OCI-LY7 (cell line): Measurements from ENCODE around the gene PASD1. TPM values are rescaled to one million over a fixed set of nuclear protein-coding genes. Genes with fewer than 3 reads are reported as not detected.

Source experiments
- BruUV-seq: library from RNA; stranded (reverse); fragments of 400-500 nt; replicated peaks from 2 replicates; lab custom pipeline; 2021; lab: Mats Ljungman, UMichigan
- CTCF ChIA-PET: fragments of 300-600 bp; sonication (Branson Sonifier 250); formaldehyde crosslinking; loops from one replicate; lab custom pipeline; 2022; ENCODE audit warnings: antibody characterized with exemption; ENCODE audit not compliant: unreplicated experiment; lab: Charles Lee
- POLR2A ChIA-PET: fragments of 300-600 bp; sonication (Branson Sonifier 250); formaldehyde crosslinking; loops from one replicate; lab custom pipeline; 2022; ENCODE audit warnings: antibody characterized with exemption; lab: Charles Lee
- DNase-seq: peaks from one replicate; pipeline ENCODE4 v3.0.0-alpha.2; 2015; ENCODE audit warnings: low spot score
- H2AFZ ChIP-seq: fragments of 200-600 bp; sonication (generic), shearing (Covaris generic); 2 replicates; pipeline ENCODE4 v1.6.1; 2014; ENCODE audit warnings: mild to moderate bottlenecking, antibody characterized with exemption, low read length, moderate library complexity
- H3K27ac ChIP-seq: fragments of 200-600 bp; sonication (generic); 2 replicates; pipeline ENCODE4 v1.5.1; 2014; ENCODE audit warnings: mixed run types, low read depth, mild to moderate bottlenecking, moderate library complexity, low read length, inconsistent platforms; ENCODE audit not compliant: poor library complexity, severe bottlenecking
- H3K36me3 ChIP-seq: fragments of 200-600 bp; sonication (generic); 2 replicates; pipeline ENCODE4 v1.6.1; 2014; ENCODE audit warnings: mild to moderate bottlenecking, antibody characterized with exemption, low read length, moderate library complexity, mixed read lengths; ENCODE audit not compliant: insufficient read depth
- H3K4me1 ChIP-seq: fragments of 200-600 bp; sonication (generic); 2 replicates; pipeline ENCODE4 v1.5.1; 2014; ENCODE audit warnings: mild to moderate bottlenecking, low read length; ENCODE audit not compliant: insufficient read depth, poor library complexity, severe bottlenecking
- H3K4me2 ChIP-seq: fragments of 200-600 bp; sonication (generic); 2 replicates; pipeline ENCODE4 v1.6.1; 2014; ENCODE audit warnings: mild to moderate bottlenecking, low read length
- H3K4me3 ChIP-seq: fragments of 200-600 bp; sonication (generic); 2 replicates; pipeline ENCODE4 v1.5.1; 2014; ENCODE audit warnings: mild to moderate bottlenecking, low read depth, low read length; ENCODE audit not compliant: poor library complexity, severe bottlenecking
- H3K79me2 ChIP-seq: fragments of 200-600 bp; sonication (generic); 2 replicates; pipeline ENCODE4 v1.6.1; 2016; ENCODE audit warnings: low read depth, mild to moderate bottlenecking, low read length, moderate library complexity, mixed read lengths; ENCODE audit not compliant: insufficient read depth
- H3K9me2 ChIP-seq: fragments of 200-600 bp; sonication (generic); 2 replicates; pipeline ENCODE4 v1.6.1; 2016; ENCODE audit warnings: mild to moderate bottlenecking, low read length, mixed read lengths; ENCODE audit not compliant: insufficient read depth
- H3K9me3 ChIP-seq: fragments of 200-600 bp; sonication (generic); 2 replicates; pipeline ENCODE4 v1.6.1; 2014; ENCODE audit warnings: mild to moderate bottlenecking, mixed run types, low read length, mixed read lengths
- H4K20me1 ChIP-seq: fragments of 200-600 bp; sonication (generic); 2 replicates; pipeline ENCODE4 v1.6.1; 2014; ENCODE audit warnings: mild to moderate bottlenecking, antibody characterized with exemption, low read length, moderate library complexity, mixed read lengths; ENCODE audit not compliant: insufficient read depth
- EZH2phosphoT487 ChIP-seq: fragments of 200-600 bp; sonication (generic); IDR thresholded peaks from 2 replicates; pipeline ENCODE4 v1.6.1; 2018; ENCODE audit warnings: low read depth, borderline replicate concordance, mild to moderate bottlenecking, mixed run types, antibody characterized with exemption, low read length, moderate library complexity, mixed read lengths
- intact Hi-C: fragments of 100-400 bp; cut with micrococcal nuclease; formaldehyde crosslinking; loops from one replicate; pipeline ENCODE4 v1.10.0; 2022; ENCODE audit not compliant: unreplicated experiment
- total RNA-seq, 2 experiments: library from RNA; depleted of rRNA in 1 of 2; stranded (reverse); fragments of >200 nt in 1 of 2; shearing (Covaris generic) in 1 of 2; gene quantifications; 2 replicates each; pipeline ENCODE4 v1.2.3, GENCODE V29; 2014 to 2022
- TF ChIP-seq, protein P1 (sequence below): fragments of 200-600 bp; sonication (generic); conservative IDR thresholded peaks from 2 replicates; pipeline ENCODE4 v1.5.1; 2014; ENCODE audit warnings: mild to moderate bottlenecking, antibody characterized with exemption, low read length, moderate library complexity, mixed read lengths

The PASD1 gene
- total RNA-seq, 2 experiments from 2014 or later = not detected

- no peak within 1 kb of the TSS for H3K4me2 ChIP-seq
Observed at GRCh38 chrX:151715752-151716151, 152.3 kb downstream of the PASD1 start, which contains the start of gene FATE1. FATE1 (plus strand) TSS chrX:151716035; CDS start chrX:151716120, 85 bp downstream.

GRCh38 chrX:151722241-151722846 lies 158.9 kb downstream of the PASD1 start:
- CTCF ChIA-PET = no interaction called here
- no TSS peak for BruUV-seq
- DNase-seq = peak; percentile 10

More at GRCh38 chrX:151715752-151716151, 152.3 kb downstream of the PASD1 start, which contains the start of gene FATE1:
- ChIA-PET POLR2A (no interaction called here), CTCF (no interaction called here)
- intact Hi-C loops = no loop called here
- no peak for TF ChIP-seq EZH2phosphoT487
- TF ChIP-seq, protein P1, sequence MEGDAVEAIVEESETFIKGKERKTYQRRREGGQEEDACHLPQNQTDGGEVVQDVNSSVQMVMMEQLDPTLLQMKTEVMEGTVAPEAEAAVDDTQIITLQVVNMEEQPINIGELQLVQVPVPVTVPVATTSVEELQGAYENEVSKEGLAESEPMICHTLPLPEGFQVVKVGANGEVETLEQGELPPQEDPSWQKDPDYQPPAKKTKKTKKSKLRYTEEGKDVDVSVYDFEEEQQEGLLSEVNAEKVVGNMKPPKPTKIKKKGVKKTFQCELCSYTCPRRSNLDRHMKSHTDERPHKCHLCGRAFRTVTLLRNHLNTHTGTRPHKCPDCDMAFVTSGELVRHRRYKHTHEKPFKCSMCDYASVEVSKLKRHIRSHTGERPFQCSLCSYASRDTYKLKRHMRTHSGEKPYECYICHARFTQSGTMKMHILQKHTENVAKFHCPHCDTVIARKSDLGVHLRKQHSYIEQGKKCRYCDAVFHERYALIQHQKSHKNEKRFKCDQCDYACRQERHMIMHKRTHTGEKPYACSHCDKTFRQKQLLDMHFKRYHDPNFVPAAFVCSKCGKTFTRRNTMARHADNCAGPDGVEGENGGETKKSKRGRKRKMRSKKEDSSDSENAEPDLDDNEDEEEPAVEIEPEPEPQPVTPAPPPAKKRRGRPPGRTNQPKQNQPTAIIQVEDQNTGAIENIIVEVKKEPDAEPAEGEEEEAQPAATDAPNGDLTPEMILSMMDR = no peak
- Histone ChIP-seq H2AFZ (no peak within 1 kb of the TSS), H3K4me1 (no peaks in the 10 kb centered on the region), H3K9me2 (no peaks in the 10 kb centered on the region), H3K4me3 (no peak within 1 kb of the TSS), H4K20me1 (no peaks in the 10 kb centered on the region), H3K27ac (no peak within 1 kb of the TSS), H3K36me3 (no peaks in the 10 kb centered on the region), H3K79me2 (no peaks in the 10 kb centered on the region), H3K9me3 (no peaks in the 10 kb centered on the region)
- no peak for DNase-seq
- no TSS peak for BruUV-seq

More at GRCh38 chrX:151722241-151722846, 158.9 kb downstream of the PASD1 start:
- Histone ChIP-seq H2AFZ (no peak overlapping the region), H3K36me3 (no peaks in the 10 kb centered on the region), H3K27ac (no peak overlapping the region), H3K4me2 (no peak overlapping the region), H3K4me3 (no peak overlapping the region), H3K9me2 (no peaks in the 10 kb centered on the region), H3K79me2 (no peaks in the 10 kb centered on the region), H4K20me1 (no peaks in the 10 kb centered on the region), H3K4me1 (no peaks in the 10 kb centered on the region), H3K9me3 (no peaks in the 10 kb centered on the region)
- POLR2A ChIA-PET = no interaction called here
- no peak for TF ChIP-seq EZH2phosphoT487
- TF ChIP-seq, protein P1 = peak; percentile 61
- intact Hi-C loops = no loop called here
